SHP77 treated with DMSO at 0.1 percent for 48 hours (cell line): ENCODE data around the gene ADAM17.
"Not testable (repeated sequence)": the region's sequence is repeated elsewhere in the genome, so short reads cannot be mapped to it uniquely, and the experiment has no call there.

Experiments
- DNase-seq: peaks from one replicate; lab custom pipeline; 2025; lab: John Stamatoyannopoulos, UW

Gene ADAM17

DNA sequence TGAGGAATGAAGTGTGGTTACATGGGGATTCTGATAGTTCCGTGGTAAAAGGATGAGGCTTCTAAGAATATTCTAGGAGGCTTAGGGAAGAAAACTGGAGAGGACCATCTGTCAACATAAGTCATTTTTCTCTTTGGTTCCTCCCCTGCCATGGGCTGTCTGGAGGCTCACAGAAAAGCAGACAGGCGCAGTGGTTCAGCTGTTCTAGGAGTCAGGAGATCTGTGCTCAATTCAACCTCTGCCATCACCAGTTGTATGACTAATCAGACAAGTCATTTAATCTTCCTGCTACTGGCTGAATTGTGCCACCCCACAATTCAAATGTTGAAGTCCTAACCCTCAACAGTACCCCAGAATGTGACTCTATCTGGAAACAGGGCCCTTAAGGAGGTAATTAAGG is 36.4 kb downstream of the ADAM17 start:
- DNase-seq: no peak

DNA sequence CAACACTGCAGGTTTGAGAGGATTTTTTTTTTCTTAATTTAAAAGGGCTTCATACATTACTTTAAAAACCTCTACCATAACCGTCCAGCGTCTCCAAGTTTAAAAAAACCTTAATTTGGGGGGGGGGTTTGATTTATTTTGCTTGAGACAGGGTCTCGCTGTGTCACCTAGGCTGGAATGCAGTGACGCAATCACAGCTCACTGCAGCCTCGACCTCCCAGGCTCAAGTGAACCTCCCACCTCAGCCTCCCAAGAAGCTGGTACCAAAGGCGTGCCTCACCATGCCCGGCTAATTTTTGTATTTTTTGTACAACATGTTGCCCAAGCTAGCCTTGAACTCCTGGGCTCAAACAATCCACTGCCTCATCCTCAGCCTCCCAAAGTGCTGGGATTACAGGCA is 36.9 kb downstream of the ADAM17 start:
- DNase-seq: no peak

DNA sequence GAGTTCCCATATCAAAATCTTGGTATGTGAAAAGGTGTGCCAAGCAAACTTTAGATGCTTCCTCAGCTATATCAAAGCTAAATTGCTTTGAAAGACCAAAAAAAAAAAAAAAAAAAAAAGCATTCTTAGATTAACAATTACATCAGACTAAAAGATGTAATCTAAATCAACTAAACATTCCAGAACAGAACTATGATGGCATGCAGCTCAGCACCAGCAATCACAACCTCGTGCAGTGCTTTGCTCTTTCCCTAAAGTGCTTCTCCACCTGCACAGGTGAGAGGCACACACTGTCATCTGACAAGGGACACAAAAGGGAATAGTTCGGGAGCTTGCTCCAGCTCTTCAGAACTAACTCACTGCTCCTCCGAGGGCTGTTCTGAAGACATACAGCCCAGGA is 37.5 kb downstream of the ADAM17 start:
- no peak for DNase-seq

DNA sequence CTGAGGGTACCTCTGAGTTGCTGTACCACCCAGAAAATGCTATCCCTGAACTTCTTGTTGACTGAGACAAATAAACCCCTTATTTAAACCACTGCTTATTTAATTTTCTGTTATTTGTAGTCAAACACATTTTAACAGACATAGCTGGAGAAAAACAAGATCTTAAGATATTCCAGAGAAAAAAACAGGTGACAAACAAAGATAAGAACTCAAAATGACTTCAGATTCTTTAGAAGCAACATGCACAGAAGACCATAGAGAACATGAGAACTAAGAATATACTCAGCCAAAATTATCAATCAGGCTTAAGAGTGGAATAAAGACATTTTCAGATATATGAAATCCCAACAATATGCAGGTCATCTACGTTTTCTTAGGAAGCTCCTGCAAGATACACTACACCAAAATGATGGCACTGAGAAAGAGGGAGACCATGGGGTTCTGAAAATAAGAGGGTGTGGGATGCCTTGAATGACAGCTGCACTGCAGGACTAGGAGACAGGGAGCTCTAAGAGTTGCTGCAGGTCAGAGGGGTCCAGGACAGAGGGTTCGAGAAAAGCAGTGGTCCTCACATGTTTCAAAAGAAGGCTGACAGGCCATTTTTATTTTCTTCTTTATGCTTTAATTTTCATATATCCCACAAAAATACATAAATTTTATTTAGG is 38.4 kb downstream of the ADAM17 start:
- no peak for DNase-seq

DNA sequence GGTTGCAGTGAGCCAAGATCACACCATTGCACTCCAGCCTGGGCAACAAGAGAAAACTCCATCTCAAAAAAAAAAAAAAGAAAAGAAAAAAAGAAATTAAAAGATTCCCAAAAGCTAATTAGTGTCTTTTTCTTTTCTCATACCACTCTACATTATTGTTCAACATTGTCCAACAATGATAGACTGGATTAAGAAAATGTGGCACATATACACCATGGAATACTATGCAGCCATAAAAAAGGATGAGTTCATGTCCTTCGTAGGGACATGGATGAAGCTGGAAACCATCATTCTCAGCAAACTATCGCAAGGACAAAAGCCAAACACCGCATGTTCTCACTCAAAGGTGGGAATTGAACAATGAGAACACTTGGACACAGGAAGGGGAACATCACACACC is 41.7 kb downstream of the ADAM17 start:
- DNase-seq: not testable (repeated sequence)

DNA sequence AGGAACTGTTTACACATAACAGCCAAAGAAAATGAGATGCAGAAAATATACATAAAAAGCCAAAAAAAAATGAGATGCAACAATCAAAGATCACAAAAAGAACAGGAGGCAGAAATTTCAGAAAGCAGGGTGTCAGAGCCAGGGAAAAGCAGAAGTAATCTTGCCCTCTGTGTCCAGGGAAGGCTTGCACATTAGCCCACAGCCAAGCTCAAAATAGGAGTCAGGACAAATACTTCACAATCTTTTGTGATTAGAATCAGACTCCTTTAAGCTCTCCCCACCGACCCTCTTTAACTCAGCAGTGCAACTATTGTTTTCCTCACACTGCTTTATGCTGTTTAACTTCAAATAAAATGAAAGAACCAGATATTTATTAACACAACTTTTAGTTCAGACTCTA is 46.7 kb downstream of the ADAM17 start:
- DNase-seq: no peak

DNA sequence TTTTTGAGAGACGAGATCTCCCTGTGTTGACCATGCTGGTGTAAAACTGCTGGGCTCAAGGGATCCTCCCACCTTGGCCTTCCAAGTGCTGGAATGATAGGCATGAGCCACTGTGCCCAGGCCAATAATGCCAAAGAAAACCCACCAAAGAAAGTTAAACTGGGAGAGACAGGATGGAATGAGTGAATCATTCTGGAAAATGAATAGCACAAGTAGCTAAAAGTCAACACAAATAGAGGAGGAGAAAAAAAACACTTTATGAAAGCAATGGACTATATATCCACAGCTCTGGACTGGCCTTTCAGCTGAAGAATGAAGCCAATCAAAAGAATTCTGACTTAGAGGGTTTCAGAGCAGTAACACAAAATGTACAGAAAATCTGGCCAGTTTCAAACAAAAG is 57.4 kb downstream of the ADAM17 start:
- no peak for DNase-seq

DNA sequence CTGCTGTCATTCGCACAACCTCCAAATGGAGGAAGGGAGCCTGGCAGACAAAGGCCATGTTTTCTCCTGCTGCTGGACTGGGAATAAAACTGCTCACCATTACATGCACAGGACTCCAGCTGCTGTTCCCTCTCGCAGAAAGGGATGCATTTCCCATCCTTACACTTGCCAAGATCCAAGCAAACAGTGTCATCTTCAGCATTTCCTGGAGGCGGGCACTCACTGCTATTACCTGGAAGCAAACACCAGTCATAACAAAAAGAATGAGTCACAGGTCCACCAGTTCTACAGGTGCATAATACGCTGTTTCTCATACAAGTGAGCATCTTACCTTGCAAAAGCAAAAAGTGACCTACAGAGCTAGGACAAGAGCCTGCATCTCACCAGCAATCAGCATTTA is 58.6 kb downstream of the ADAM17 start:
- DNase-seq: no peak

DNA sequence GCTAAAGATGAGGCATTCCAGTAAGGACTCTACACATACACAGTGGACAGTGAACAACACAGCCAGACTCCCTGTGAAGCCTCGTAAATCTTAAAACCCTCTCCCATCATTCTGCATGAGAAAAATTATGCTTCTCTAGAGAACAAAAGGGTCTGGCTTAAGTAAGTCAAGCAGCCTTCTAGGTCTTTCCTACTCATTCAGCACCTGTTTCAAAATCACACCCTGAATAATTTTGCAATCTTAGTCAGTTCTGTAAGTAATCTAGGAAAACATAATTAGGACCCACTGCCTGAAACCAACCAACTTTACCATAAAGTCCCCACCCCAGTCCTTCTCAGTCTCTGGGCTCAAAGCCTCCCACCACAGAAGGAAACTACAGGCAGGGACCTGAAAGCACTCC is 61.5 kb downstream of the ADAM17 start:
- DNase-seq: no peak

DNA sequence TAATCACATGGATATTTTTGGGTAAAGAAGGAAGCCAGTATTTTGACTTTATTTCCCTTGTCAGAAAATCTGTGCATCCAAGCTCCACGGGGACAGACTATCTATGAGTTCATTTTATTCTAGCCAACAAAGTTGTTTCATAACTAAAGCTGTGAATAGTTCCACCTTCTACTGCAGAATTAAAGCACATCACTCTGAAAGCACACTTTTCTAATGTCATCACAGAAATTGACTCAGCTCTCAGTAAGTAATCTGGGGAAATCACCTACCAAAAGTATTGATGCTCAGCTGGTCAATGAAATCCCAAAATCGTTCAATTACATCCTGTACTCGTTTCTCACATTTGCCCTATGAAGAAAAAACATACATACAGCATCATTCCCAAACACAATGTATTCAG is 62.2 kb downstream of the ADAM17 start:
- DNase-seq: no peak

DNA sequence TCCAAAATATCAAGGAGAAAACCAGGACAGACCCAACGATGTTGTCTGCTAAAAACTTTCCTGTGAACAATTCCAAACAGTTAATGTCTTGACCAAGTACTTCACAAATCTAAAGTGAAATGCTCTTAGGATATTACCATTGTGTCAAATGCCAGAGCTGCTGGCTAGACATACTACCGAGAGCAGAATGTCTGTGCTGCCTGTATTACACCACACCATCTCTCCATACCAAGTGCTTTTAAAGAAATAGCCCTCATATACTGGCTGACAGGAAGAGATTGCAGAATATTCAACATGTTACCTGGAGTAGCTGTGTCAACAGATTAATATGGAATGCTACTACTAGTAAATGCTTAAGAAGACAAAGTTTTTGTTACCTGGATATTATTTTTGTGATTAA is 62.7 kb downstream of the ADAM17 start:
- no peak for DNase-seq

DNA sequence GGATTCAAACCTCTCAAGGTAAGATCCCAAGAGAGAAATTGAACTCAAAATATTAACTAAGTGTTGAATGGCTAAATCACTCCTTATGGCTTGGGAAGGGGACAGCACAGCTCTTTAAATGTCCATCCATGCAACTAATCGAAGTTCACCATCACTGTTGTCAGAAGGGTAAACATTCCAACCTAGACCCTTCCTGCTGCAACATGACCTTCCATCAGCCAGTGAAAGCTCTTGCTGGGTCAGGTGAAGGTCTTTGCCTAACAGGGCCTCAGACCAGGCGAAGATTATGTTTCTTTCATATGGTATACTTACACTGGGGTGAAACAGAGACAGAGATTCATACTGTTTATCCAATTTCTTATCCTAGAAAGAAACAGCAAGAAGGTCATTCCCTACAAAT is 64.8 kb downstream of the ADAM17 start:
- DNase-seq: no peak

DNA sequence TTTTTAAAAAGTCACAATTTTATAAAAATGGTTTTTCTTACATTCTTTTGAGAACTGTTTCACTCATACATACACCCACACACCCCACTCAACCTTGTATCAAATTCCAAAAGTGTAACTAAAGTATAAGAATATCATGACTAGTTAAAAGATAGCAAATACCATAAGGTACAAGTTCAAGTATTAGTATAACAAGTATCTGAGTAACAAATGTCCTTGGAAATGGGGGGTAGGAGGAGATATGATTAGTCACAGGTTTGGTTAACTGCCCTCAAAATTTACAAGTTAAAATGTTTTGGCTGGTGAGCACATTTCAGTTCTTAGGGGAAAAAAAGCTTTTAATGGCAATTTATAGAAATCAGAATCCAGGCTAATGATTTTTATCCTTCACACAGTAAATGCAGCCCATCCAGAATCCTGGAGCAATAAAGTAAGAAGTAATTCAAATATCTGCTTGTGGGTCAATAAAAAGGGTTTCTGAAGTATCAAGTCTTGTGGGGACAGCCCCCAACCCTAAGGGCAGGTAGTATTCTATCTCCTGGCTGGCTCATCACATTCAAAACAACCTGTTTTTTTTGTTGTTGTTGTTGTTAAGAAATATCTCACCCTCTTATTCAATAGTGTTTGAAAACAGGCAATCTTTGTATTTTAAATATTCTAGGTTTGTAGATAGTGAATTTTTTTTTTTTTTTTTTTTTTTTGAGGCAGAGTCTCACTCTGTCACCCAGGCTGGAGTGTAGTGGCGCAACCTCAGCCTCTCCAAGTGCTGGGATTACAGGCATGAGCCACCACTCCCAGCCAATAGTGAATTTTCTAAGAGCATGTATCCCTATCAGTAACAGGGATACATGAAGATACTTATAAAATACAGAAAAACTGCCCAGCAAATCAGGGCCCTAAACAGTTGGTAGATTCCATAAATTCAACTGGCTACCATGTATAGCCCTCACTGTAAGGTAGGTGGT is 66.8 kb downstream of the ADAM17 start:
- DNase-seq: no peak

DNA sequence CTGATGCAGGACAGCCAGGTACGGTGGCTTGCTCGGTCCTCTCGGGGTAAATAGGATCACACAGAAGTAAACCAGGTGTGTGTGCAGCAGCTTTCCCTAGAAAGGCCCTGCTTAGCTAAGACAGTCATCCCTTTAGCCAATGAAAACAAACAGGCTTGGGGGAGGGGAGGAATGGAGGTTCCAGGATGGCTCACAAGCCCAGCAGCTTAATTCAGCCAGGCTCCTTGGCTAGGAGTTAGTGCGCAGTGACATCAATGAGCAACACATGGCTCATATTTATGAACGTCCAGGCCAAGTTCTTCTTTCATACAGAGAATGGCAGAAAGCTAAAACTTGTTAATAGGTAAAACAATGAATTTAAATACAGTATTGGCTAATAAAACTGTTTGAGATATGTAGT is 71.1 kb downstream of the ADAM17 start:
- no peak for DNase-seq

DNA sequence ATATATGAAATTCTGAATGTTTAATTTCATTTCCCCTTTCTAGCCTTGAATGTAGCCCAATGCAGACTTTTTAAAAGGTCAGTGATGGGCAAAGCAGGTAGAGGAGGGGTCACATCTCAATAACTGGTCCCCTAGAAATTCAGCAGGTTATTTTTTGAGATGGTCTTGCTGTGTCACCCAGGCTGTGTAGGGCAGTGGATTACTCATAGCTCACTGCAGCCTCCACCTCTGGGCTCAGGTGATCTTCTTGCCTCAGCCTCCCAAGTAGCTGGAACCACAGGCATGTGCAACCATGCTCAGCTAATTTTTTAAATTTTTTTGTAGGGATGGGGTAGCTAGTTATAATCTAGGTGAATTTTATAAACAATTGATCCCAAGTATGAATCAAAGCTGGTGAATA is 72.5 kb downstream of the ADAM17 start:
- DNase-seq: no peak

DNA sequence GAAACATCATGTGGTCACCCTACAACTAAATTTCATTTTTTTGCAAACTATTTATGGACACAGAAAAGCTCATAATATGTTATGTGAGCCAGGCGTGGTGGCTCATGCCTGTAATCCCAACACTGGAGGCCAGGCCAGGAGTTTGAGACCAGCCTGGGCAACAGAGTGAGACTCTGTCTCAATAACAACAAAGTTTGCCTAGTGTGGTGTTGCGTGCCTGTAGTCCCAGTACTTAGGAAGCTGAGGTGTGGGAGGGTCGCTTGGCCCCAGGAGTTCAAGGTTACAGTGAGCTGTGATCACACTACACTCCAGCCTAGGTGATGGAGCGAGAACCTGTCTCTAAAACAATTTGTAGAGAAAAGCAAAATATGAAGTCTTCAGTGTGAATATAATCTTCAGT is 75.5 kb downstream of the ADAM17 start:
- DNase-seq: no peak

DNA sequence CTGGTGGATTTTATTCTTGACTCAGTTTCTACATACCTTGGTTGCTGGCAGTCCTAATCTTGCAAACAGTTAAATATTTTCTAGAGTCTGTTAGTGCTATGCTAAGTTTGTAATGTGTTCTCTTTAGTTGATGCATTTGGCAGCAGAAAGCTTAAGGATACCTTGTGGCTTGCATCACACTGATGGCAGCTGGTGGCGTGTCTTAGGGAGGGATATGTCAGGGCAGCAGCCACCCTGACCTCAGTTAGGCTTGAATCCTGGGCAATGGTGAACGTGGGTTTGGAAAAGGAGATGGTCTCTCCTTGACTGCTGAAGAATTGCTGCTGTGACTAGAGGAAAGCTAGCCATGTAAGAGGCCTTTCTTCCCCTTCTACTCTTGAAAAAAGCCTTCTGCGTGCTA is 77.1 kb downstream of the ADAM17 start:
- DNase-seq: no peak

DNA sequence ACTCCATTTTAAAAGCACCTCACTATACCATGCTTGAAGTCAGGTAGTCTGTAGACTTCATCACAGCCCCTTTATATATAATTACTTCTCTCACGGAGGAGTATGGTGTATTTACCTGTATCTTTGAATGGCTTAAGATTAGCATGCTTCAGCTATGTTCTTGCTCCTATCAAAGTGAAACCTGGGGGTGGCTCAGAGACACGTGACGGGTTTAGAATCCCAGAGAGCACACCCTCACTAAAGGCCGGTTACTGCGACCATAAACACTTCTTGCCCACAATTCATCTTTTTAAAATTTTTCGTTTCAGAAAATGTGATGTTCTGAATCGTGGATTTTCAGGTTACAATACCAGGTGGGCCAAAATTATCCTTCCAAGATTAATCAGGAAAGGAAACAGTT is 77.7 kb downstream of the ADAM17 start:
- no peak for DNase-seq

DNA sequence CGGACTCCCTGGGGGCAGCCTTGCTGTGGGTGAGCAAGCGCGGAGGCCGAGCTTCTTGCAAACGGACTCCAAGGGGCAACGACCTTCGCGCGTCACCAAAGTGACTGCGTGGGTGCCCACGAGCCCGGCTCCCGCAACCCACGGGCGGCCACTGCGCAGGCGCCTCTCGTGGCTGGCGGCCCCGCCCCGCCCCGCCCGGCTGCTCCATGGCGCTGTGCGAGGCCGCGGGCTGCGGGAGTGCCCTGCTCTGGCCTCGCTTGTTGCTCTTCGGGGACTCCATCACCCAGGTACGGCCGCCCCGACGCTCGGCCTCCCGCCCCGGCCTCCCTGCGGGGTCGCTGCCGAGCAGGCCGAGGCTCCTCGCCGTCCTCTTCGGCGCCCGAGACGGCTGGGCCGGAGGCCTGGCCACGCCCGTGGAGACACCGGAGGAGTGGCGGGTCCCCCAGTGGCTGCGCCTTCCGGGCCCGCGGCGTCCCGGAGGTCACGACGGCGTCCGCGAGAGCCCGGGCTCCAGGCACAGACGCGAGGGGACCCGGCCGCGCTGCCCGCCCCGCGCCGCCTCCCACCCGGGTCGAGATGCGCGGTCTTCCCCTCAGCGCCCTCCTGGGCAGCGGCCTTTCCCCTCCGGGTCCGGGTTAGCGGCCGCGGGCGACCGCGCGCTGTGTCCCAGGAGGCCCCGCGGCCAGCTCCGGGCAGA is 81.1 kb downstream of the ADAM17 start, which contains the start of gene IAH1:
Gene IAH1, plus strand, starts transcription at position 191 of the 697 bp plus-strand sequence. Its CDS starts 16 bp downstream, at position 207.
- DNase-seq: no peak

DNA sequence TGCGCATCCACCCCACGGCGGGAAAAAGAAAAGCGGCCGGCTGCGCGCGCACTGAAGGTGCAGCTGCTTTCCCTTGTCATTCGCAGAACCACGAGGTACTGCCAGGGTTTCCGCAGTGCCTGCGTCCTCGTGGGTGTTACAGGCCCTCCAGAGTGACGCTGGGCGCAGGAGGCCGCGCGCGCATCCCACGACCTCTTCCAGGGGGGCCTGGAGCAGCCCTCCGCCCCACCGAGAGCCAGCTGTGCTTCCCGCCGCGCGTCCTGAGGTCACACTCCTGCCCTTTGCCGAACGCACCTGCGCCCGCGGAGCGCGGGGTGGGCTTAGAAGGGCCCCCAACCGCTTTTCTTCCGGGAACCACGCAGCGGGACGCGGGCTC is 81.7 kb downstream of the ADAM17 start:
- no peak for DNase-seq

DNA sequence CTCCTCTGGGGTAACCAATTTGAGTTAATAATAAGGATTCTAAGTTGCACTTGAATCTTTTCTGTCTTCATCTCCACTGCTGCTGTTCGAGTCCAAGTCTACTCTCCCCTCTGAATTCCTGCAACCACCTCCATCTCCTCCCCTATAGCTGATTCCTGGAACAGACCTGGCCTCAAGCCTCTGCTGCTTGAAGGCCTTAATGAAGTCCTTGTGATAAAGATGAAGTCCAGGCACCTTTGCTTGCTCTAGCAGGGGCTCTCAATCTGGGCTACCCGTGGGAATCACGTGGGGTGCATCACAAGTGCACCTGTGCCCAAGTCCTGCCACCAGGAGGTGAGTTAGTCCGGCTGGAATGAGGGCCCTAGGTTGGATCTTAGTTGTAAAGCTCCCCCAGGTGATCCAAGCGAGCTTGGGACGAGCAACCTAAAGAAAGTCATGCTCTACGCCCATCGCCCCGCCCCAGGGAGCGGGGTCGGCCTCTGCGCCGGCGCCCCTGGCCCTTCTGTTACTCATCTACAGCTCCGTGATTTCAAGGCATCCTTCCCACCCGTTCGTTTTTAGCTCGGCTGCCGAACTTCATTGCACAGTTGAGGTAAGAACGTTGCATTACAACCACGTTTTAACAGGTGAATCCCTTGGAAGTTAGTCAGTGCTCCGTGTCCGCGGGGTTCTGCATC is 82.2 kb downstream of the ADAM17 start:
- DNase-seq: no peak

DNA sequence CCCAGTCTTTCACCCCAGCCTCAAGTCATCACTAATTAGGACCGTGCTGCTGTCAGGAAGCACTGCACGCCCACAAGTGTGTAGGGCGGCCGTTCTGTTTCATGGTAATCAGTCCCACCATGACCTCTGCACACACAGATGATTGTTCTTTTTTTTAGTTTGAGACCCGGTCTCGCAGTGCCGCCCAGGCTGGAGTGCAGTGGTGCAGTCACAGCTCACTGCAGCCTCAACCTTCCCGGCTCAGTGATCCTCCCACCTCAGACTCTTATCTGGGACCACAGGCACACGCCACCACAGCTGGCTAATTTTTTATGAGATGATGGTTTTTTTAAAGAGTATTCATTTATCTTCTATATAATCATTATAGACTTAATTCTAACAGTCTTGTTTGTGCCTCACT is 83.1 kb downstream of the ADAM17 start:
- DNase-seq: no peak
